Bronchial epithelial cell (primary cell): ENCODE results near the gene ZNF383. TPM values are rescaled to one million over a fixed set of nuclear protein-coding genes. Genes with fewer than 3 reads are reported as not detected.

Experiments used
- total RNA-seq: library from RNA; depleted of rRNA; stranded (reverse); fragments of >200 nt; gene quantifications from 2 replicates; pipeline ENCODE4 v1.2.1, GENCODE V29; 2014

ZNF383 gene
- total RNA-seq, 1 donor from 2014 or later, result 9.5 TPM

Other genes with a start within 250 kb of the ZNF383 start
- 5.4 and 7.1 TPM in 2 replicates for gene ZNF420, start 139.8 kb upstream of the ZNF383 start, total RNA-seq
- gene ZNF585A, start 45.5 kb upstream of the ZNF383 start, total RNA-seq, result 7.9 and 8.4 TPM in 2 replicates
- 11.6 and 13.4 TPM in 2 replicates for gene ZNF585B, start 7.7 kb upstream of the ZNF383 start, total RNA-seq
- 3.7 and 3.8 TPM in 2 replicates for gene ZNF527, start 152.9 kb downstream of the ZNF383 start, total RNA-seq
- gene ZNF569, start 249.2 kb downstream of the ZNF383 start, total RNA-seq, result 2.6 and 2.8 TPM in 2 replicates